Muscle of back (tissue), 11 donors: ENCODE results near the gene ABLIM3. TPM values are rescaled to one million over a fixed set of nuclear protein-coding genes. Genes with fewer than 3 reads are reported as not detected.
A peak's percentile ranks its signal among the peaks of the same experiment; 100 is the strongest.

ENCODE experiments used
- DNase-seq, 3 donors: peaks; one replicate each; pipeline versions ENCODE4 v3.0.0 to v3.0.0-alpha.2; 2013
- polyA plus RNA-seq, 10 donors: library from polyadenylated mRNA; unstranded; fragments of 120-200 nt; gene quantifications; one replicate each; pipeline ENCODE4 v1.2.1, GENCODE V29; 2013; ENCODE audit not compliant: insufficient read length in 10 of 10

The ABLIM3 gene
- polyA plus RNA-seq, 10 donors, result 57.2 to 111 (median 84.3) TPM

DNA sequence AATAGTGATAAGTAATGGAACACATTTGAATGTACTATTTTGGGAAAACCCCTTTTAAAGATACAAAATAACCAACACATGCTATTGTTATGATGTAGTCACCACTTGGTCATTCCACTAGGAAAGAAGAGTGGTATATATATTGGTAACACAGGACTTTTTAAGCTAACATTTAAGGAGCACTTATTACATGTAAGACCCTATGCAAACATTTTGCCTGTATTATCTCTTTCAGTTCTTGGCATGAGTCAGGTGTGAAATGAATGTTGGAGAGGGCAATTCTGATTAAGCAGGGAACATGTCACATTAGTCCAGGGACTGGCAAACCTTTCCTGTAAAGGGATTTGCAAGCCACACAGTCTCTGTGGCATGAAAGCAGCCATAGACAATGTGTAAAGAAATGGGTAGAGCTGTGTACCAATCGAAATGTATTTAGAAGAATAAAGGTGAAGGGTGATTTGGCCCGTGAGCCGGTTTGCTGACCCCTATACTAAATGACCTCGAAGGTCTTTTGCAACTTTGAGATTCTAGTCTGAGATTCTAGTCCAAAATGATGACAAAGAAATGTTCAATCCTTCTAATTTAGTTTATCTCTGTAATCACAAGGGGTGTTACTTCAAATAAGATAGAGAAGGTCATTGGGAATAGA is 15.3 kb downstream of the ABLIM3 start:
- DNase-seq, result no peak

DNA sequence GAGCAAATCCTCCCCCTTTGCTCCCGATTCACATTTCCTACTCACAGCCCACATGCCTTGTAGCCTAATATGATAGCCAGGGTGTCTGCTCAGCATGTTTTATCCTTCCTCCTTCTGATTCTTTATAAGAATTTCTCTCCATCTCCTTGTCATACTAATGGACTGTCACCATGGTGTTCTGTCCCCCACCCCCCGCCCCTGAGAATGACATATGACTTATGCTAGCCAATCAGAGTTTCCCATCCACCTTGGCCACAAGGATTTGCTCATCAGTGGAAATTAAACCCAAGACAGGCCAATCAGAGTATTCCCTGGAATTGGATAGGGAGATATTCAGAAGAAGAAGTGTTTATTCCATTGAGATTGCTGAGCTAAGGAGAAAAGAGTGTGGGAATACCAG is 16.0 kb downstream of the ABLIM3 start:
- no peak for DNase-seq

DNA sequence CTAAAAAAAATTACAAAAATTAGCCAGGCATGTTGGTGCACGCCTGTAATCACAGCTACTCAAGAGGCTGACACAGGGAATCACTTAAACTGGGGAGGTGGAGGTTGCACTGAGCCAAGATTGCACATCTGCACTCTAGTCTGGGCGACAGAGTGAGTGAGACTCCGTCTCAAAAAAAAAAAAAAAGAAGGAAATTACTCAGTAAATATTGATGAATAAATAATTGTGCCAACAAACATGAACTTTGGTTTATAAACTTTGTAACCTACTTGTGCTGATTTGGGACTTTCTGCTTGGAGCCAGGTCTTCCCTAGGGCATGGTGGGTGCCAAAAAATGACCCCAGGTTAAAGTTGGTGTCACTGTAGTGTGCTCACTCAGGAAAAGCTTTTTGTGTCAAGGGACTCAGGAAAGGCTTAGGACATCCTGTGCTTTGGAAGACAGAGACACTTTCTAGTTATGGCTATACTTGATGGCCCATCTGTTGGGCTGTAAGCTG is 19.0 kb downstream of the ABLIM3 start:
- DNase-seq, result no peak

DNA sequence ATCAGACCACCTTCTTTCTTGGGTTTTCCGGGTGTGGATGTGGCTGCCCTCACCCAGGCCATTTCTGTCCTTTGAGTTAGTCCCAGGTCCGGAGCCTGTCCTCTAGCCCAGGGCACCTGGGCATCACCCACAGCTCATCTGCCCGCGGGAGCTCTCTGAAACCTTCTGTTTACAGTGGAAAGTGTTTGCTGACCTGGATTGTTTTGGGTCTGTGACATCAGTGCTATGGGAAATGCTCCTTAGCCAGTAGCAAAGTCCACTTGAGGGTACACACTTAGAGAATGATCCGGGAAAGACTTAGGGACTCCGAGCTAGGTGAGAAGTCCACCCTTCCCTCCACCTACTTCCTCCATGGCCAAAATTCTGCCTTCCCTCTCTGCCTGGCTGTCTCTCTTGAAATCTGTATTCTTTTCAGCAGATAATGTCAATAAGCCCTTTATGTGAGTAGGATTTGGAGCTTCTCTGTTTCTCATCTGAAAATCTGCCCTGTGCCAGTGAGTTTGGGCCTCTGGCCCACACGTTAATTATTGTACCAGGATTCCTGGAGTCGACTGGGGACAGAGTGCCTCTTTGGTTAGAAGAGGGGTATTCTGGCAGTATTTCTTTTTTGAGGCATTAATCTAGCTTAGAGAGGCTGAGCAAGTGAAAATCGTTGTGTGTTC is 19.9 kb downstream of the ABLIM3 start:
- DNase-seq, result no peak

DNA sequence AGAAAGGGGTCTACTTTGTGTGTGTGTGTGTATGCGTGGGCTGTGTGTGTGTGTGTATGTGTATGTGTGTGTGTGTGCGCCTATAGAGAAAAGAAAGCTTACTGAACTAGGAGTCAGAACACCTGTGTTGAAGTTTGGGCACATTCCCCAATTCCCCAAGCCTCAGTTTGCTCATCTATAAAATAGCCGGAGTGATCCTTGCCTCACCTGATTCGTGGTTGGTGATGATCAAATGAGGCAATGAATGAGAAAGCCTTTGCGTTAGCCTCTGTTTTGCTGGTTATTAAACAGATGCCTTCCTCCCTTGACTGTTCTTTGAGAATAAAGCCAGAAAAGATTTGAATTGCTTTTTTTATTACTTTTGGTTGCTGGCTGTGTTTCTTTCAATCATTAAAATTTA is 20.6 kb downstream of the ABLIM3 start:
- DNase-seq, result no peak

DNA sequence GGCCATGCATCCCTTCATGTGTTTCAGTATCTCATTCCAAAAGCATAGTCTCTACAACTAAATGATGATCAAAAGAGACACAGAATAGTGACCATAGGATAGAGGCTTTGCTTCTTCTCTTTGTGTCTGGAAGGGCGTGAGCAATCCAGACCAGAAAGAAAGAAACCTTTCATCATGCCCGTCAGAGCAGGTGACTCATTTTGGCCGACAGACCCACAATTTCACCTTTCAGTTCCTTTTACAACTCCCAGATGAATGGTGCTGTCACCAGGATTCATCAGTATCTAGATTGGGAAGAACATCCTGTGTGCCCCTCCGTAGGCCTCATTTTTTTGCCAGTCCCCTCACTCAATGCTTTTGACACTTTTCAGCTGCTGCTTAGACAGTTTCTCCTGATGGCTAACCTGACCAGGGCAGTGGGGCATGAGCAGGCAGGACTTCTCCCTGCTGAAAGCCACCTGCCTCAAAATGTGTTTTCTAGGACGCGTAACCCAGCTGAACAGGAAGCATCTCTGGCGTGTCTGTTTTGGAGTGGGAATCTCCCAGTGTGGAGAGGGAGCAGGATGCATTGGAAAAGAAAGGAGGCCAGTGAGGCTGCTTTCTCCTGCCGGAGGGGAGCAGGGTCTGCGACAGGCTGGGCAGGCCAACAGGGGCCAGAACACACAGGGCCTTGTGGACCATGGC is 21.2 kb downstream of the ABLIM3 start:
- DNase-seq, result no peak

DNA sequence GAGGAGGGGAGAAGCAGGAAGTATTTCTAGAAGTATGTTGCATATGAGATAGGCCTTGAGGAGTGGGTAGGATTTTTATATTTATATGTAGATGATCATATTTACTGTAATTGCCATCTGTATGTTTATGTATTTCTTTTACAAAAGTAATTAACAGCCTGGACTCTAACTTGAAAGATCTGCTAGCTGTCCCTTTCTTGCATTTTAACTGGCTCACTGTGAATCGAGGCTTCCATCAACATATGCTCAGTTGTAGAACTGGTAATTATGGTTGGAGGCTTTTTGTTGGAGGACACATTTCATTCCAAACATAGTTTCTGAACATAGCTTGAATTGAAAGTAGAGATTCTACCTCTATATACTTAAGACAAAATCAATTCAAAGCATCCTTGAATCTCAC is 23.4 kb downstream of the ABLIM3 start:
- DNase-seq, result no peak

DNA sequence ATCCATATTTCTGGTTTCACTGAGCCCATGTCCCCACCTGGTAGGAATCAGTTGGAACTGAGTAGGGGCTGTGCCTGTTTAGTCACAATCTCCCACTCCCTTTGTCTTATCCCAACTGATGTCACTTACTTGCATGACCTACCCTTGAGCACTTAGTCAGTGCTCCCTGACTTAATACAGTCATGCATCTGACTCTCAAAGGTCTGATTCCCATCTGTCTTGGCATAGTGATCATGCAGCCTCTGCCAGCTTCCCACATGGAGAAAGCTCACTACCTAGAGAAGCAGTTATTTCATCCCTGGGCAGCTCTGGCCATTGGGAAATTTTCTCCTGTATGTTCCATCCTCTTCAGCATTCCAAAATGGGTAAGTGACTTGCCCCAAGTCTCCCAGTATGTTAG is 24.8 kb downstream of the ABLIM3 start:
- DNase-seq, result no peak

DNA sequence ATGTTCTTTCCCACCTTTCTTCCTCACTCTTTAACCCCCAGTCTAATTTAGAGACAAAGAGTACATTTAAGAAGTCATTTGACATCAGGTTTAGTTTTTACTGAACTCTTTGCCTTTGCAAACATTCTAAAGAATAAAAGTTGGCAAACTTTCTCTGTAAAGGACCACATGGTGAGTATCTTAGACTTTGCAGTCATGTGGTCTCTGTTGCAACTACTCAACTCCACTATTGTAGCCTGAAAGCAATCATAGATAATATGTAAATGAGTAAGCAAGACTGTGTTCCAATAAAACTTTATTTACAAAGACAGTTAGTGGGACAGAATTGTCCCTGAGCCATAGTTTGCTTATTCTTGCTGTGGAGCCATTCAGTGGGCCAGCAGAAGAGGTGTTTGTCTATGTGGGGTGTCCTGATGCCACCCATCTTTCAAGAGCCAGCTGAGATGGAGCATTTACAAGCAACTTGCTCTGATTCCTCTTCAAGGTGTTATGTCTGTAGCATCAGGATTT is 25.4 kb downstream of the ABLIM3 start:
- DNase-seq, result no peak

DNA sequence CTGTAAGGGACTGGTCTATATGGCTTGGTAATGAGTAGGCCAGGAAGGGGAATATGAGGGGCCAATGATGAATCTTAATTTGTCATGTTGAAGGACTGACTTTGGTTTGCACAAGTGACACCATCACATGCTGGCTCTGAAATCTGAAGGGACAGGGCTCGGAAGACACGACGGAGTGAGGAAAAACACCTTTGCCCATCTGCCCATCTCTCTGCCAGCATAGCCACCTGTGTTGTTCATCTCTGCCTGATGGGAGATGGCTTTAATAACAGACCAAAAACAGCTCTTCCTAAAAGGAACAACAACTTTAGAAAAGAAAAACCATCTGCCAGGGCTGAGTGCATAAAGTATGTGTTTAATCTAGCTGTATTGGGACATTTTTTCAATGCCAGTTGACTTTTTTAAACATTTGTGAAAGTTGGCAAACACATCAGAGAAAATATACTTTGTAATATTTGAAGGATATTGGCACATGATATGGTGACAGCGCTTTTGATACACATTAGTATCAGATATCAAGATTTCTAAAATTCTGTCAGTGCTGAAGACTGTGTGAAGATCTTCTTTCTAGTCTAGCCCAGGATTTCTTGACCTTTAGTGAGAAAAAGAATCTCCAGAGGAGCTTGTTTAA is 27.1 kb downstream of the ABLIM3 start:
- DNase-seq, result no peak

DNA sequence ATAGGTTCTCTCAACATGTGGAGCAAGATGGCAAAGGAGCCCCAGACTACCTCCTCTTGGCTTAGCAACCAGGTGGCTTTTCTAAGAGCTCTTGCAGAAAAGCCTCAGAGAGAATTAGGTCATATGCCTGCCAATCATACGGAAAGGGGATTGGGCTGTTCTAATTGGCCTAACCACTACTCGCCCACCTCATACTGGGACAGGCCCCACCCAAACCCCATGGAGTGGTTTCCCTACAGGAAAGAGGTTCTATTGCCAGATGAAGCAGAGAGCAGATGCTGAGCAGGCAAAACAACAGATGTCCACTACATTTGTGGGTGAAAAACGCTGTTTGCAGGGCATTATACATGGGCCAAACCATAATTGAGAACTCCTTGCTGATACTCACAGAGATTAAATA is 29.0 kb downstream of the ABLIM3 start:
- no peak for DNase-seq

DNA sequence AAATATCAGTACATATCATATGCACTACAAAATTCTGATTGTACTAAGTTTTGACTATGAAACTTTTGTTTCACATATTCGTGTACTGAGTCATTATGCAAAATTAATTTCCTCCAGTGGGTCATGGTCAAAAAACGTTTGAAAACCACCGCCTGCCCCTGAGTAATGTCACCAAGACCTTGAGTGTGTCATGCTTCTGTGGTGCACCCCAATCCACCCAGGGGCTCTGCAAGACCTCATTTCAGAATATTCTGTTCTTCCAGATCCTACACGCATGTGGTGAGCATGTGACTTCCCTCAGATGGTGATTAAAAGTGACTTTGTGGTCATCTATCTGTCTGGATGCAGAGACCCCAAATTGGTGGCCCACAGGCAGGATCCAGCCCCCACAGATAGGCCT is 31.0 kb downstream of the ABLIM3 start:
- DNase-seq, result peak in 1 of 3 donors; percentile 66

DNA sequence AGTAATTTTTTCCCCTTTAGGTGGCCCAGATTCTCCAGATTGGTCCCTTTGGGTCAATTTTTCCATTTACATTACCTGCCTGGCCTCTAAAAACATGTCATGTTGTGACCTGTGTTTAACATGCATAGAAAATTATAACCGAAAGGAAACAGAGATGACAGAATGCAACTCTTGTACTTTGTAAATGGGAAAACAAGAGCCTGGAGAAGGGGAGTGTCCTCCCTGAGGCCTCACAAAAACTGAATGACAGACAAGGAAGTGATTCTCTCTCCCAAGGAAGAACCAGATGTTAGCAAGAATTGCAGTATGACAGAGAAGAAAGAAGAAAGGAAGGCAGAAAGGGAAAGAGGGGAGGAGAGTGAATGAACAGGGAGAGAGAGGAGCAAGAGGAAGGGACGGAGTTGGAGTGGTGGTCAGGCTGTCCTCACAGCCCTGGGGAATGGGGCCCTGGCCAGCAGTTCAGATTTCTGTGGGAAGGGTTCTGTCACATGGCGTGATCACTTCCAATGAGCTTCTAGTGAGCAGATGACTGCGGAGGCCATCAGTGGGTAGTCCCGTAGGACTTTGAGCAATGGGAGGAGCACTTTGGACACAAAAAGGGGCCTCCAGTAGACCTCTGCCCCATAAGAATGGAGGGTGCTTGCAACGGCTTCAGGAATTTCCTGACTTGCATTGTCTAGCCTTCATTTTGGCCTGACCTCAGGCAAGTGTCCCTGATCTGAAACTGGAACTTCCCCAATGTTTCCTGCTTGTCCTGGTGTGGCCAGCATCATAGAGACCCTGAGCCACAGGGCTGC is 31.6 kb downstream of the ABLIM3 start:
- no peak for DNase-seq

DNA sequence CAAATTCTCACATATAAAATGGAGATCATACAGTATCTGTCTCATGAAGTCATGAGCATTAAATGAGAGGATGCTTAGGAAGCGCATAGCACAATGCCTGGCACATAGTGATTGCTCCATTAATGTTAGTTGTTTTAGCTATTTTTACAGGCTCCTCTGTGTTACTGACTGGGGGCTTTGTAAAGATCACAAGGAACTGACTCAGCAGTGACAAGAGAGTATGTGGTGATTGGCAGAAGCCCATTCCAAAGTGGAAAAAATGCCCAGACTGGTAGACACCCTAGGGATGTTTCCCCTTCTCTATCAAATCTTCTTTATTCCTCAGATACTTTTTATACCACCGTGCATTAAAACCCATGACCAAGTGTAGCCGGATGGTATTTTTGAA is 33.5 kb downstream of the ABLIM3 start:
- no peak for DNase-seq

DNA sequence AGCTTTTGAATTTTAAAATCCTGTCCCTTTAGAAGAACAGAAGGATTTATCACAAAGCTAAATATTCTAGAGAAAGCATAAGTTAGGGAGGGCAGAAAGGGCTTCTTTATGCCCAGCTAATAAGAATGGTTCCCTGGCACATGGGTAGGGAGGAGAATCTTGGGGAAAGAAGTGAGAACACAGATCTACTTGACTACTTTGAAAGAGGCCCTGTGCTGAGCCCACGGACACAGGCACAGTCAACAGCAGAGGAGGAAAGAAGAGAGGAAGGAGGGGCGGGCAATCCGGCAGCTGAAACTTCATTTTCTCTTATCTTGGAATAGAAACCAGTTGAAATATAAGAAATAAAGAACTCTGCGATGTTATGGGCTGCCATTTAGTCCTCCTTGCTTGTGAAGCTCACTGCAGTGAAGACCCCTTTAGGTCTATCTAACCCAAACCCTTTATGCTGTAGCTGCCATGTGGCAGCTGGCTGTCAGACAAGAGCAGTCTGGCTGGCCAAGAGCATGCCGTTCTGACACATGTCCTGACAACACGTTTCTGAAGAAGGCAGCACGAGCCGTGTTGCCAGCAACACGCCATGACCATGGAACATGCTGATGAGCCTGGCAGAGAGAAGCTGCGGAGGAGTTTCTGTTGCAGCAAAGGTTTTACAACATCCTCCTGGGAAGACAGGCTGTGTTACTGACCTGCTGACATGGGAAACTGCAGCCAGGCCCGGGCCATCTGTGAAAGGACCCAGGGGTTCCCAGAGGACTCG is 34.2 kb downstream of the ABLIM3 start:
- peak; percentile 30 to 41 (median 41) for DNase-seq

DNA sequence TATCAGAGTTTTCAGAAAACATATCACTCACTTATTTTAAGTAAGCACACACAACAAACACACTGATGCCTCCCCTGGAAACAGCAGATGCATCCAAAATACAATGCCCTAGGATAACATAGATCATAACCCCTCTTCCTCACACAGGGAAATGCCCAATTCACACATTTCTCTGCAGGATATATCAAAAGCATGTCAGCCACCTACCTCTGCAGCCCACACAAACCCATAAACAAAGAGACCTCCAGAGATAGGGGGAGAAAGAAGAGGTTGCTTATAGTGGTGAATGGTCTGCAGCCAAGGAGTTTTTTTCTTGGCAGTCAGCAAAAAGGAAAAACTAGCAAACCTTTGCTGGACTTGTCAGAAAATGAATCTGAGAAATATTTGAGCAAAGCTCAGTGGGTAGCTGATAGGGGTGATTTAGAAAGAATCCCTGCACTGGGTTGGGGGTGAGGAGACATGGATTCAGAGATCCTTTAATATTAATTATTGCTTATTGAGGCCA is 36.1 kb downstream of the ABLIM3 start:
- DNase-seq, result no peak

DNA sequence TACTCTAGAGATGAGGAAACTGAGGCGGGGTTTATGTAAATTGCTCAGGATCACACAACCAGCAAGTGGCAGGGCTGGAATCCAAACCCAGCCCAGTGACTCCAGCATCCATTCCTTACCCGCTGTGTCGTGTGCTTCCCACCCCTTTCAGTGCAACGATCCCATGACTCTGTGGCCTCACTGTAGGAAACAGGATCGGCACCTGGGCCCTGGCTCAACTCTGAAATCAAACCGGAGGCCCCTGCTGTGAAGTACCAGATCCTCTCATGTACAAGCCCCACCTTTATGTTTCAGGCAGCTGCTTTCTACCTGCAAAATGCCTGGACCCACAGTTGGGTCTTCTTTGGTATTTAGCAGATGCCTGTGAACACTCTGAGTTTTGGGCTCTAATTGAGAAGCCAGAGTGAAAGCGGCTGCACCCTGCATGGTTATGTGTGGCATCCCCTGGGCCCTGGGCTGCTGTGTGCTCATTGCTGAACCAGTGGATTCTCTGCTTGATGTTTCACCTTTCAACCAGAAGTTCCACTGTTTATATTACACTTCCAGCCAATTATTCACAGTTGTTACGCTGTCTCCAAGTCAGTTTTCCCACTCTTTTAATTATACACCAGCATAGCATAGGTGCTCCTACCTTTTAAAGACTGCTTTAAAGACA is 36.7 kb downstream of the ABLIM3 start:
- DNase-seq, result no peak

DNA sequence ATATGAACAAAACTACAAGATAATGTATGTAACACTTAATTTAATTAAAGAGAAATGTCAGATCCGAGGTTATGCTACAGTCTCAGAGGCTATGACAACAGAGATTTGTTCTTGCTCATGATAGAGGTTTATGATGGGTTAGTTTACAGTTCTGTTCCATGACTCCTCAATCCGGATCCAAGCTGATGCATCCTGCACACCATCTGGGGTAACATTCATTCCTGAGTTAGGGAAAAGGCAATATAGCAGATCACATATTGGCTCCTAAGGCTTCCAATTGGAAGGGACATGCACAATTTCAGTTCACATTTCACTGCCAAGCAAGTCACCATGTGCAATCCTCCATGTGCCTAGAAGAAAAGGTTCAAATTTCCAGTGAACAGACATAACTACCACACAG is 40.4 kb downstream of the ABLIM3 start:
- DNase-seq, result no peak

DNA sequence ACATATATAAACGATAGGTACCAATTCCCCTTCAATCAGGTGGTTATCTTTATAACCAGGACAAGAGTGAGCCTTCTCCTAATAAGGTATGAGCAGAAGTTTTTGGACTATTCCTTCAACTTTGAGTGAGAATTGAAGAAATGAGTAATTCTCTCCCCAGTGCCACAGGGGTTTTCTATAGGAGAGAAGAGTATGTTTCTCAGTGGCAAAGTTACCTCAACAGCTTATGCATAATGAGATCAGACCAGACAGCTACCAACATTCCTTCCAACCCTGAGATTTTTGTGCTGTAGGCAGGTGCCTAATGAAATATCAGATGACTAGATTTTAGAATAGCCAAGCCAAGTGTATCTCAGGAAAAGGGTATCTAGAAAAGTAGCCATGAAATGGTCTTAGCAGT is 40.9 kb downstream of the ABLIM3 start:
- DNase-seq, result no peak

DNA sequence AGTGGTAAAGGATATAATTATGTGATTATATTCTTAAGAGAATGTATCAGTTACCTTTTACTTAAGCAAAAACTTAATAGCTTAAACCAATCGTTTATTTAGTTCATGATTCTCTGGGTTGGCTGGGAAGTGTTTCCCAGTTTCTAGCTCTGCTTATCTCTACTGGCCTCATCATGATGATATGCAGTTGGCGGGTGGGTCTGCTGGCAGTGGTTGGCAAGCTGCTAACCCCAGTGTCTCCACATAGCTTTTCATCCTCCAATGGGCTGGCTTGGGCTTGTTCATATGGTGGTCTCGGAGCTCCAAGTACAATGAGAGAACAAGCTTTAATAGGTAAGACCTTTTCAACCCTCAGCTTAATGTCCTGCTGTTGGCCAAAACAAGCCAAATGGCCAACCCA is 43.8 kb downstream of the ABLIM3 start:
- DNase-seq, result no peak
